NCI-H2107 treated with DMSO at 0.1 percent for 48 hours (cell line): Measurements from ENCODE around the gene TTN.

ENCODE experiments used
- DNase-seq: peaks from one replicate; lab custom pipeline; 2025; ENCODE audit not compliant: unreplicated experiment; lab: John Stamatoyannopoulos, UW

TTN gene

GRCh38 chr2:178747767-178748166, 59.5 kb downstream of the TTN start:
- DNase-seq = no peak

- no peak for DNase-seq
Measured at GRCh38 chr2:178734518-178734917, 72.7 kb downstream of the TTN start.

DNA sequence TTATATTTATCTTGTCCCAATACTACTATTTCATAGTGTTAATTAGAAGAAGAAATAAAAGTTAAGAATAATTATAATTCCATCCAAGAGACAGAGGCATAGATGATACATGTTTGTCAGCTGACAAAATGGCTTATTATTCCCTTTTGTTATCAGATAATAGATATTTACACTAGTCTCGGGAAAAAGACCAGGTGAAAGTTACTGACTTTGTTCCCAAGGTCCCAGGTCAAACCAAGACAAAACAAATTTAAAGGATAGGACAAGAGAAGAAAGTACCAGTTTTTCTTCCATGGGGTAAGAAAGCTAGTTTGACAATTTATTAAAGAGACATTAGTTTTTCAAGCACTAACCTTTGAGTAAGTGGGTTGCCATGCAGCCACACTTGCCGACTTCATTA, 73.2 kb downstream of the TTN start:
- no peak for DNase-seq

DNA sequence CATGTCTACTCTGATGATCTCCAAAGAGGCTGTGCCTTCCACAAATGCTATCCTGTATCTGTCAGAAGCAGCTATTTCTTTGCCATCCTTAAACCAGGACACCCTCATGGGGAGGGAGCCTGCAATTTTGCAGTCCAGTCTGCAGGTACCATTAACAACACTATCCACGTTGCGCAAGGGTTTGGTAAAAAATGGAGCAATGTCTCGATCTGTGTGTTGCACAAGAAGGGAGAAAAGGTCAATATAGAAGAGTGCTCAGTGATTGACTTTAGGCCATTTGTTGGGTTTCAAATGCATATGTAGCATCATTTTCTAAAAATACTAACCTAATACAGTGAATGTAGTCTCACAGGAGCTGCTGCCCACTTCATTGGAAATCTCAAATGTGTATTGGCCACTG, 74.3 kb downstream of the TTN start:
- DNase-seq = no peak

- DNase-seq = no peak
Measured at GRCh38 chr2:178731300-178731699, 75.9 kb downstream of the TTN start.

GRCh38 chr2:178730049-178730448, 77.2 kb downstream of the TTN start:
- DNase-seq = no peak

DNA sequence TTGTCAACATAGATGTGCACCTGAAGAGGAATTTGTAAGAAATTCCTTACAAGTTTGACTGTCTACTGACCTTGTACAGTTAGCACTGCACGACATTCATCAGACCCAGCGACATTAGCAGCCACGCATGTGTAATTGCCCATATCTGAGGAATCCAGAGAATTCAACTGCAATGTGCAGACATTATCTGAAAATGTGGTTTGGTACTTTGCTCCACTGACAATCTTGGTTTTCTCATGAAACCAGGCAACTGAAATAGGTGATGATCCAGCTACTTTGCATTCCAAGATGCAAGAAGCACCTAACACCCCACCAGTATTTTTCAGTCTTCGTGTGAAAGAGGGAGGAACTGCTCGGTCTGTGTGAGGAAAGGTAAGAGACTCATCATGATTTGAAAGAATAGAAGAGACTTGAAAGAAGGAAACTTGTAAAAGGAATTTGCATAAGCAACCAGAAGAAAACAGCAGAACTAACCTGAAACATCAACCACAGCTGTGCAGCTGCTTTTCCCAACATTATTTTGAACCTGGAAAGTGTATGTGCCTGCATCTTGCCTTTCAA, 83.4 kb downstream of the TTN start:
- DNase-seq = no peak

DNA sequence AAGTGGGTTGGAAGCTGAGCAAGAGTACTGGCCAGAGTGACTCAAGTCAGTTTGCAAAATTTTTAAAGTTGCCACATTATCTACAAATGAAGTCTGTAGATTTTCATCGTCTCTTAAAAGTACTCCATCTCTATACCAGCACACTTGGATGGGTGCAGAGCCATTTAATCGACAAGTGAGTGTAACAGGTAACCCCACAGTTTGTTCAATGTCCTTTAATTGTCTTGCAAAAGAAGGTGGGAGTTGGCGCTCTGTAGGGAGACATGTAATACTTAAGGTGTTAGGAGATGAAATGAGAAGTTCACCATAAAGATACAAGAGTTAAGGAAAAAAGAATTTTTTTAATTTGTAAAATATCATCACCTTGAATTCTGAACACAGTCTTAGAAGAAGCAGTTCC, 84.9 kb downstream of the TTN start:
- no peak for DNase-seq

- no peak for DNase-seq
Measured at GRCh38 chr2:178718988-178719387, 88.2 kb downstream of the TTN start.

GRCh38 chr2:178718283-178718682, 88.9 kb downstream of the TTN start:
- peak; percentile 27 for DNase-seq

GRCh38 chr2:178716394-178716793, 90.8 kb downstream of the TTN start:
- no peak for DNase-seq

DNA sequence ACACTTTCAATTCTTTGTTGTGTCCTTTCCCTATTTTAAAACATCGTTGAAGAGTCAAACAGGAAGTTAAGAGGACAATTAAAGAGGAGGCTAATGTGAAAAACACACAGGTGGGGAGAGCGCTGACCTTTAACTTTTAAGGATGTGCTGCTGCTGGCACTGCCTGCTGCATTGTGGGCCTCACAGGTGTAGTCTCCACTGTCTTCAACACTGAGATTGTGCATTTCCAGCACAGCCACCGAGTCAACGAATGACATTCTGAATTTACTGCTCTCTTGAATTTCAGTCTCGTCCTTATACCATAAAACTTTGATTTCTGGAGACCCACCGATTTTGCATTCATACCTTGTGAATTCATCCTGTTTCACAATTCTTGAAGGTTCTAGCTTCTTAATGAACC, 91.9 kb downstream of the TTN start:
- DNase-seq = no peak

DNA sequence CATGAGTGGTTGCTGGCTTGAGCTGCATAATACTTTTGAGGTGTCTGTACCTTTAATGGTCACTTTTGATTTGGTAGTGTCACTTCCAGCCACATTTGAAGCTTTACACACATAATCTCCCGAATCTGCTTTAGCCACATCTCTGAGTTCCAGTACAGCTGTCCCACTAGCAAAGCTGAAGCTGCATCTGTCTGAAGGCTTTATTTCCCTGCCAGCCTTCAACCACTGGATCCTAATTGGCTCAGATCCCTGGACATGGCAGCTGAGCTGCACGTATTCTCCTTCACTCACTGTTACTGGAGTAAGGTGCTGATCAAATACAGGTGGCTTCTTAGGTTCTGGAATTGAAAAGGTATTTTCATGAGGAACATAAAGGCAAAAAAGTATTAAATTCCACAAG, 99.7 kb downstream of the TTN start:
- DNase-seq = no peak

DNA sequence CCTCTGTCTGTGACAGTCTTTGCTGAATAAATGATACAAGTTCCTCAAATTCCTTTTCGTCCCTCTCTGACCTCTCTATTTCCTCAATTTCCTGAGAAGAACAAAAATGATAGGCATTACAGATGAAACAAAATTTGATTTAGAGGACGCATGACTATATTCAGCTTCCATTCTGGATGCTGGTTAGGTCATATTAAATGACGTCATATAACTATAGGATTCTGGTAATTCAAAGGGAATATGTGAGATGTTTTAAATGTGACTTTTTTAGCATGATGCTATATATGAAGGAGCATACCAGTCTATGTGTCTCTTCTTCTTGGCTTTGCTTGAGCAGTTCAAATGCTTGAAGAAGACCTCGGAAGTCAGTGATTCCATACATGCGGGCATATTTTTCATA, 102.3 kb downstream of the TTN start:
- DNase-seq = no peak

DNA sequence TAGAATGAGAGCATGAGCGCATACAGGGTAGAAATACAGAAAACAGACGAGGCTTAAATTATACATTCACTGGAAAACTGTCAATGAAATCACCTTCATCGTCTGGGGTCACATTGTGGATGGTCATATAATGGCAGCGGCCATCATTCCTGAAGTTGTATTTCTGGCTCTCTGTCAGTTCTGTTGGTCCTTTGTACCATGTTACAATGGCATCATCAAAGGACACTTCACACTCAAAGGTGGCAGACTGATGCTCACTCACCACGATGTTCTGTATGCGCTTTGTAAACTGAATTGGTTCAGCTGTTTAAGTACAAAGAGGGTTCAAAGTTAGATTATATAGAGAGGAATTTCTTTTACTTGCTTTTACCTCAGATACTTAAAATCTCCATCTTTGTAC, 104.9 kb downstream of the TTN start:
- no peak for DNase-seq

- DNase-seq = no peak
Measured at GRCh38 chr2:178700922-178701342, 106.3 kb downstream of the TTN start.

- DNase-seq = no peak
Measured at GRCh38 chr2:178700136-178700535, 107.1 kb downstream of the TTN start.

- no peak for DNase-seq
Measured at GRCh38 chr2:178692845-178693244, 114.4 kb downstream of the TTN start.

DNA sequence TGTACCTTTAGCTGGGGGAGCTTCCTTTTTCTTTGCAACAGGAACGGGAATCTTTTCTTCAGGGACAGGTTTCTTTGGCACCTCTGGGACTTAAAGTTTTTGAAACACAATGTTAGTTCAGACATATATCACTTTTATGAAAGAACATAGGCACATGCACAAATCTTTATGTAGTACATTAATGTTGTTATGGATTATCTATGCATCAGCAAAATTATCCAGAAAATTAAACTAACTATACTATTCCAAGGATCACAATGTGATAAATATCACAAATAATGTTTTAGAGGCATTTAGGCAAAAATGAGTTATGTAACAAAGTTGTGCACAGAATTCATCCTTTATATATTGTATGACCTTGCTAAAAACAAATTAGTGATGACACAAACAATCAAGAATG, 117.4 kb downstream of the TTN start:
- DNase-seq = no peak

GRCh38 chr2:178683877-178684276, 123.3 kb downstream of the TTN start:
- no peak for DNase-seq

- no peak for DNase-seq
Measured at GRCh38 chr2:178681081-178681480, 126.1 kb downstream of the TTN start.

- peak; percentile 1 for DNase-seq
Measured at GRCh38 chr2:178679891-178680290, 127.3 kb downstream of the TTN start.

- no peak for DNase-seq
Measured at GRCh38 chr2:178677599-178677998, 129.6 kb downstream of the TTN start.

GRCh38 chr2:178676046-178676445, 131.2 kb downstream of the TTN start:
- no peak for DNase-seq
